Measurements from ENCODE around the gene MARK3.

Gene MARK3

GRCh38 chr14:103367995-103368394 lies 17.2 kb upstream of the MARK3 start:
- no peak for DNase-seq

- DNase-seq = no peak
Measured at GRCh38 chr14:103370087-103370486, 15.1 kb upstream of the MARK3 start.

GRCh38 chr14:103372017-103372416 lies 13.2 kb upstream of the MARK3 start:
- no peak for DNase-seq

- DNase-seq = no peak
Measured at GRCh38 chr14:103372552-103373304, 12.5 kb upstream of the MARK3 start.

- DNase-seq = no peak
Measured at GRCh38 chr14:103374121-103374520, 11.1 kb upstream of the MARK3 start.

- no peak for DNase-seq
Measured at GRCh38 chr14:103377522-103378037, 7.6 kb upstream of the MARK3 start.

GRCh38 chr14:103378038-103378854 lies 7.0 kb upstream of the MARK3 start:
- DNase-seq = no peak

- DNase-seq = no peak
Measured at GRCh38 chr14:103380719-103381377, 4.4 kb upstream of the MARK3 start.

- DNase-seq = no peak
Measured at GRCh38 chr14:103382376-103382775, 2.8 kb upstream of the MARK3 start.

- no peak for DNase-seq
Measured at GRCh38 chr14:103384450-103385151, 614 bp upstream of the MARK3 start.

GRCh38 chr14:103385929-103386712 lies 906 bp downstream of the MARK3 start:
- DNase-seq = peak; percentile 32

- DNase-seq = no peak
Measured at GRCh38 chr14:103386713-103387329, 1.6 kb downstream of the MARK3 start.

- DNase-seq = no peak
Measured at GRCh38 chr14:103388664-103389063, 3.4 kb downstream of the MARK3 start.

- DNase-seq = no peak
Measured at GRCh38 chr14:103390605-103391004, 5.4 kb downstream of the MARK3 start.

- DNase-seq = peak; percentile 55
Measured at GRCh38 chr14:103391048-103391447, 5.8 kb downstream of the MARK3 start.

GRCh38 chr14:103392106-103392505 lies 6.9 kb downstream of the MARK3 start:
- no peak for DNase-seq

- no peak for DNase-seq
Measured at GRCh38 chr14:103392572-103392971, 7.4 kb downstream of the MARK3 start.

- DNase-seq = no peak
Measured at GRCh38 chr14:103393070-103393469, 7.9 kb downstream of the MARK3 start.

GRCh38 chr14:103393676-103394626 lies 8.7 kb downstream of the MARK3 start:
- peak; percentile 47 for DNase-seq

- no peak for DNase-seq
Measured at GRCh38 chr14:103395244-103395643, 10.0 kb downstream of the MARK3 start.

Data from NCI-H2171 treated with DMSO at 0.1 percent for 48 hours (cell line).